H1 (cell line): ENCODE data around the gene CTTNBP2.

ENCODE experiments used
- CREB1 ChIP-seq: IDR thresholded peaks from 2 replicates; pipeline ENCODE4 v1.6.1; 2012; ENCODE audit warnings: inconsistent platforms
- CTCF ChIP-seq, 3 experiments: IDR thresholded peaks; 1 replicate in 2 of 3; 2 replicates in 1 of 3; pipeline versions ENCODE4 v1.5.1 to v1.6.1; 2011; ENCODE audit warnings: low read length in 3 of 3, mild to moderate bottlenecking in 3 of 3, inconsistent platforms in 2 of 3, low read depth in 1 of 3, moderate library complexity in 1 of 3; ENCODE audit not compliant: insufficient read depth in 1 of 3; ENCODE audit errors: control extremely low read depth in 1 of 3
- EP300 ChIP-seq, 2 experiments: IDR thresholded peaks; 1 replicate in 1 of 2; 2 replicates in 1 of 2; pipeline ENCODE4 v1.6.1; 2011 to 2012; ENCODE audit warnings: low read depth in 2 of 2, low read length in 2 of 2, mild to moderate bottlenecking in 2 of 2, borderline replicate concordance in 1 of 2, inconsistent platforms in 1 of 2, moderate library complexity in 1 of 2
- EZH2 ChIP-seq: fragments of 200-600 bp; sonication (generic); IDR thresholded peaks from 2 replicates; pipeline ENCODE4 v1.7.1; 2012; ENCODE audit warnings: low read depth, mild to moderate bottlenecking, moderate library complexity, low read length, inconsistent platforms; ENCODE audit not compliant: severe bottlenecking
- MAX ChIP-seq: IDR thresholded peaks from 2 replicates; pipeline ENCODE4 v1.6.1; 2012; ENCODE audit warnings: inconsistent platforms
- NANOG ChIP-seq: IDR thresholded peaks from 2 replicates; pipeline ENCODE4 v1.6.1; 2011; ENCODE audit warnings: low read length, low read depth, mild to moderate bottlenecking, inconsistent platforms; ENCODE audit not compliant: insufficient read depth, poor library complexity, severe bottlenecking
- POLR2A ChIP-seq, 2 experiments: IDR thresholded peaks; 1 replicate in 1 of 2; 2 replicates in 1 of 2; pipeline ENCODE4 v1.6.1; 2011; ENCODE audit warnings: low read depth in 2 of 2, low read length in 2 of 2, mild to moderate bottlenecking in 2 of 2; ENCODE audit errors: control extremely low read depth in 1 of 2
- POLR2AphosphoS5 ChIP-seq: IDR thresholded peaks from 2 replicates; pipeline ENCODE4 v1.6.1; 2011; ENCODE audit warnings: low read depth, low read length
- RAD21 ChIP-seq, 2 experiments: IDR thresholded peaks in 1 of 2; conservative IDR thresholded peaks in 1 of 2; 2 replicates each; pipeline ENCODE4 v1.6.1; 2011; ENCODE audit warnings: low read depth in 2 of 2, low read length in 2 of 2, improper control_type of control experiment in 1 of 2, inconsistent platforms in 1 of 2, mild to moderate bottlenecking in 1 of 2, moderate library complexity in 1 of 2
- RFX5 ChIP-seq: IDR thresholded peaks from 2 replicates; pipeline ENCODE4 v1.6.1; 2011; ENCODE audit warnings: low read depth, low read length, improper control_type of control experiment, borderline replicate concordance
- SAP30 ChIP-seq: fragments of 300-600 bp; sonication (generic); IDR thresholded peaks from 2 replicates; pipeline ENCODE4 v1.7.1; 2012; ENCODE audit warnings: low read length, moderate library complexity, mild to moderate bottlenecking, inconsistent platforms; ENCODE audit not compliant: insufficient read depth, insufficient replicate concordance
- SP1 ChIP-seq: IDR thresholded peaks from 2 replicates; pipeline ENCODE4 v1.6.1; 2011; ENCODE audit warnings: low read depth, low read length

GRCh38 chr7:117825132-117825531 is 48.1 kb downstream of the CTTNBP2 start:
- no peak for TF ChIP-seq MAX
- no peak for TF ChIP-seq CTCF (IDR thresholded peaks at IDR 0.05; ENCODE audit: control extremely low read depth in 1 of 3, insufficient read depth in 1 of 3, low read depth in 1 of 3, low read length in 3 of 3)
- no peak for TF ChIP-seq POLR2AphosphoS5
- TF ChIP-seq POLR2A (IDR thresholded peaks at IDR 0.05; ENCODE audit: control extremely low read depth in 1 of 2, low read depth in 2 of 2, low read length in 2 of 2): no peak
- no peak for TF ChIP-seq RFX5
- TF ChIP-seq CREB1: no peak
- no peak for TF ChIP-seq EZH2
- TF ChIP-seq SP1: no peak
- no peak for TF ChIP-seq SAP30
- TF ChIP-seq RAD21 (IDR thresholded peaks at IDR 0.05 in 1 of 2, conservative IDR thresholded peaks at IDR 0.05 in 1 of 2; ENCODE audit: low read depth in 2 of 2, low read length in 2 of 2): no peak
- TF ChIP-seq NANOG: no peak
- TF ChIP-seq EP300 (IDR thresholded peaks at IDR 0.05; ENCODE audit: borderline replicate concordance in 1 of 2, low read depth in 2 of 2, low read length in 2 of 2): no peak
